HG02642 (cell line): ENCODE data around the gene RPS19BP1.

ENCODE experiments used
- ATAC-seq: cut with Tn5 transposase; IDR thresholded peaks from one replicate; pipeline ENCODE4 v1.9.1; 2021; ENCODE audit warnings: mild to moderate bottlenecking; ENCODE audit not compliant: unreplicated experiment, poor library complexity

RPS19BP1 gene

DNA sequence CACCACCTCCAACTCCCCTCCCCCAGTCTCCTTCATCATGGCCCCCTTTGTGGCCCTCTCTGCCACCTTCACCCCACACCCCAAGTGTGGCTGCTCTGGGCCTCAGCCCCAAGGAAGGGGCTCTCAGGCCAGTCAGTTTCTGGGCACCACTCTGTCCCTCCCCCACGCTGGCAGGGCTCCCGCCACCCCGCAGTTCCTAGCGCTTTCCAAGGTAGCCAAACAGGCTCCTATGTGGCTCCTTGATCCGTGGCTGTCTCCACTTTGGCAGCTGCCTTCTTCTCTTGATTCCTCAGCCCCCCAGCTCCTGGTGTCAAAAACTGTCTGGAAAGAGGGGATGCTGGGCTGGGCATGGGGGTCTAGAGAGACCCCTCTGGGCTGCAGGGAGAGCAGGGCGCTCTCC lies 27.6 kb upstream of the RPS19BP1 start:
- no peak for ATAC-seq

DNA sequence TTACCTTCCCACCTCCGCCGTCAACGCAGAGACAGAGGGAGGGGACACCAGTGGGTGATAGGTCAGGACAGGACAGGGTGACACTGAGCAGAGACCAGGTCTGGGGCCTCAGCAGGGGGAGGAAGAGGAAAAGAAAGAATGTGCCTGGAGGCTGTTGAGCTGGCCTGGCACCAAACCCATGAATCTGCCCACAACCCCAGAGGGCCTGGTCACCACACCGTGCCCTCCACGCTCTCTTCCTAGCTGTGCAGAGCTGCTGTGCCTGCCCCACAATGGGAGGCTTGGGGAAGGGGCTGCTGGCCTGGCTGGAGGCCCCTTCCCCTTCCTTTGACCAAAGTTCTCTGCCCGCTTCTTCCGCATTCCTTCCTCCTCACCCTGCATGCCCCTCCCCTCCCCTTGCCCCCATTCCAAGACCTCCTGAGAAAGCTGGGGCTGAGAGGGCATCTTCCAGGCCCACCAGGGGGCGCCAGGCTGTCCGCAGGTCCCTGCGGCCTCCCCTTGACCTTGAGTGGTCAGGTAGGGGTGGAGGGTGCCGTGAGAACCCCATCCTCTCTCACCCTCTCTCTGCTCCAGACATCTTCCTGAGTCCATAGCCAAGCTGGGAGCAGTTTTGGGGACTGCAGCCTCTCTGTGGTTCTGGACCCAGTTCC lies 27.0 kb upstream of the RPS19BP1 start:
- no peak for ATAC-seq

DNA sequence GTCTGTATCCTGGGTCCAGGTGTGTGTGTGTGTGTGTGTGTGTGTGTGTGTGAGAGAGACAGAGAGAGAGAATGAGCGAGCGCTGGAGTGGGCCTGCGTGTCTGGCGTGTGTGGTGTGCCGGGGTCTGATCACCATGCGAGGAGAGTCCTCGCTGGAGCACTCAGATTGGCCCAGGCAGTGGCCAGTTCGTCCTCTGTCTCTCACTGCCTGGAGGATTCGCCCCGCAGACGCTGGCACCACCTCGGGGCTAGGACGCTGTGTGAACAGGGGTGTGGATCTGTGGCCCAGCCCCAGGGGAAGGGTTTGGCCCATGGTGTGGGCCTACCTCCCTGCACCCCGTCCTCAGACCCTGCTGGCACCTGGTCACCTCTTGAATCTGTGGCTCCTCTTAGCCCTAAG lies 26.4 kb upstream of the RPS19BP1 start:
- no peak for ATAC-seq

DNA sequence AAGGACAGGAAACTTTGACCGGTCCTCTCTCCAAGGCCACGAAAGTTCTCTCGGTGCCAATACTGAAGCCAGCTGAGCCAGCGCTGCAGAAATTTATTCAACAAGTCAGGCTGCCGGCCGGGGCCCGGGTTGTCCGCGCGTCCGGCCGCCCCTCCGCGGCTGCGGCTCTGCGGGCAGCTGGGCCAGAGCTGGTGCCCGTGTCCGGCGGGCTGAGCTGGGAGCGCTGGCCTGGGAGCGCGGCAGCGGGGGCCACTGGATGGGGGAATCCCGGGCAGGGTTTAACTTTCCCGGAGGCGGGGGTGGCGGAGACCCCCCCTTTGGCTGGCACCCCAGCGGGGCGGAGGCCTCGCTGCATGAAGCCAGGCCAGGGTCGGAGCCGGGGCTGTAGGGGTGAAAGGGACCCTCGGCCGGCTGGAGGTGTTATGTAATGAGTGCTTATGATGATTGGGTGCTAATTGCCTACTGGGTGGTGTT lies 25.7 kb upstream of the RPS19BP1 start:
- ATAC-seq, result no peak

DNA sequence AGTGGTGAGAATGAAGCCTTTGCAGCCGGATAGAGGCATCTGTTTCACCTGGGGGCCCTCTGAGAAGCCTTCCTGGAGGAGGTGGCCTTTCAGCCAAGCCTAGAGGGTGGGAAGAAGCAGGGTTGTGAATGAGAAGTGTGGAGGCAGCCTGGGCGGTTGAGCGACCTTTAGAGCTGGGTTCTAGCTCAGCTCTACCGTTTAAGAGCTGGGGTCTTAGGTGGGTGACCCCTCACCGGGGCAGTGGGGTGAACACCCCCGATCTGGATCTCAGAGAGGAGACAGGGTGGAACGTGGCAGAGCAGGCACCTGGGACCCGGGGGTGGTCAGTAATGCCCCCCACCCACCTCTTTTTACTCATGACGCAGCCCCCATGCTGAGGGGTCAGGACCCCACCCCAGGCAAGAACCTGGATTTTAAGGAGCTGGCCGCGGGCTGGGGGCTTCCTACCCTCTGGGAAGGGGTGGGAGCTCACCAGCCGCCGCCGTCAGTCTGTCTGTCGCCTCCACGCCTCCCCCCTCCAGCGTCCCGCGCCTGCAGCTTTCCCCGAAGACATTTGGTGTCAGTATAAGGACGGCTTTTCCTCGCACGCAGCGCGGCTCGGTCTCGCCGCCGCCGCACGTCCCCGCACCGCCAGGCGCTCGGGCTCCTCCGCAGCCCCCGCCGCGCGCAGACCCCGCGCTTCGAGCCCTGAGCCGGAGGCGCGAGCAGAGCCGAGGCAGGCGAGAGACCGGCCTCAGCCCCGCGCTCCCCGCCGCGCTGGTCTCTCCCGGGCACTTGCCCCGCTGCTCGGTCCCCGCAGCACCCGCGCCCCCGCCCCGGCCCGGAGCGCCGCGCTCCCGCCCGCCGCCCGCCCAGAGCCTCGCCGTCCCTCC lies 24.7 kb upstream of the RPS19BP1 start:
- ATAC-seq, result no peak

DNA sequence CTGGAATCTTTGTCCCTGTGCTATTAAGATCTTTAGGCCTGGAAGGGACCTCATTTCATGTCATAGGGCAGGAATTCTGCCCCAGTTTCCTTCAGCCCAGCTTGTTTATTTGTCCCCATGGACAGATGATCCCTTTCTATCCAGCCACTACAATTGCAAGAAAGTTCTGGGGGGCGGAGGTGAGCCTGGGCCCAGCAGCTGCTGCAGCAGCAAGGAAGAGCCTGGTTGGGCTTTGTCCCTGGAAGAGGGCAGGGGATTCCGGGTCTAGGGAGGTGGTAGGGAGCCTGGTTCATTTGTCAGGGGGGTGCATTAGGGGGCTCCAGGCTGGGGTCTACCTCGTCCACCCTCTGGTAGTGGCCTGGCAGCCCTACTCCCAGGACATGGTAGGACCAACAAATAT lies 21.6 kb upstream of the RPS19BP1 start:
- ATAC-seq, result no peak

DNA sequence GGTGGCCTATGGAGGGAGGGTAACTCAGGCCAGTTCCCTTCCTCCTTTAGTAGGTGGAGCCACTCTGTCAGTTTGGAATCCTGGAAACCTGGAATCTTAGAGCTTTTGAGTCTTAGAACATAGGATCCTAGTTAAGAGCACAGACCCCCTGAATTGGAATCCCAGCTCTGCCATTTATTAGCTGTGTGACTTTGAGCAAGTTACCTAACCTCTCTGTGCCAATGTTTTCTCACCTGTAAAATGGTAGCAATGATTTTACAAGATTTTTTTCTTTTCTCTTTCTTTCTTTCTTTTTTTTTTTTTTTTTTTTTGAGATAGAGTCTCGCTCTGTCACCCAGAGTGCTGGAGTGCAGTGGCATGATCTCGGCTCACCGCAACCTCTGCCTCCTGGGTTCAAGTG lies 20.9 kb upstream of the RPS19BP1 start:
- no peak for ATAC-seq

DNA sequence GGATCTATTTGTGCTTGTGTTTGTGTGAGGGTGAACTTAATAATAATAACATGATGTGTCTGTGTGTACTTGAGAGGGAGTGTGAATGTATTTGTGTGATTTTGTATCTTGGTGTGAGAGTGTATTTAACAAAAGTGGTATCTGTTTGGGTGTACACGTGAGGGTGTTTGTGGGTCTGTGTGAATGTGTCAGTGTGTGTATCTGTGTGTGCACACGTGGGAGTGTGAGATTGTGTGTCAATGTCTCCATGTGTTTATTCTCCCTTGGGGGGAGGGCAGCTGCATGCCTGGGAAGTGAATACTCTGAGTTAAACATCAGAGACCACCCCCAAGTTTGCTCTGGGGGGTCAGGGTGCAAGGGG lies 15.0 kb upstream of the RPS19BP1 start:
- ATAC-seq, result no peak

DNA sequence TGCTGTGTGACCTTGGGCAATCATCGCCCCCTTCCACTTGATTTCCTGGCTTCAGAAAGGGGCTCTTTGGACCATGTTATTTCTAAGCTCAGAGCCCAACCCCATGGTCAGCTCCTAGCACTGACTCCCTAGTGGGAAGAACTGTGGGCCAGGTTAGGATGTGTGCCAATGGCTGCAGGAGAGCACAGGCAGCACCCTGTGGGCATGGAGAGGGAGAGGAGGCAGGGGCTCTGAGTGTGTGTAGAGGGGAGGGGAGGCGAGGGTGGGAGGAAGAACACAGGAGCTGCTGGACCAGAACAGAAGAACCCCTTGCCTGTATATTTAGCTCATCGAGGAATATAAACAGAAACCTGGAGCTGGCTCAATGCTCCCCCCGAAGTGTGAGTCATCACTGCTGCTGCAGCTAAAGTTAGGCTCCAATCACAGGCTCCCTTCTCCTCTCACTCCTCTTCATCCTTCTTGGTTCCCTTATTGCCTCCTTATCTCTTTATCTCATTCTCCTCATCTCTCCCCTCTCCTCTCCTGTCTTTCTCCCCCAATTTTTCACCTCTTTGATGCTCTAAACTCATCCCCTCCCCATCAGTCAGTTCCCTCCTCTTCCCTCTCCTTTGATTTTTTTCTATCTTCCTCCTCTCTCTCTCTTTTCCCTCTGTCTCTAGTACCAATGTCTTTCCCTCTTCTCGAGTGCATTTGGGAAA lies 14.5 kb upstream of the RPS19BP1 start:
- ATAC-seq, result no peak

DNA sequence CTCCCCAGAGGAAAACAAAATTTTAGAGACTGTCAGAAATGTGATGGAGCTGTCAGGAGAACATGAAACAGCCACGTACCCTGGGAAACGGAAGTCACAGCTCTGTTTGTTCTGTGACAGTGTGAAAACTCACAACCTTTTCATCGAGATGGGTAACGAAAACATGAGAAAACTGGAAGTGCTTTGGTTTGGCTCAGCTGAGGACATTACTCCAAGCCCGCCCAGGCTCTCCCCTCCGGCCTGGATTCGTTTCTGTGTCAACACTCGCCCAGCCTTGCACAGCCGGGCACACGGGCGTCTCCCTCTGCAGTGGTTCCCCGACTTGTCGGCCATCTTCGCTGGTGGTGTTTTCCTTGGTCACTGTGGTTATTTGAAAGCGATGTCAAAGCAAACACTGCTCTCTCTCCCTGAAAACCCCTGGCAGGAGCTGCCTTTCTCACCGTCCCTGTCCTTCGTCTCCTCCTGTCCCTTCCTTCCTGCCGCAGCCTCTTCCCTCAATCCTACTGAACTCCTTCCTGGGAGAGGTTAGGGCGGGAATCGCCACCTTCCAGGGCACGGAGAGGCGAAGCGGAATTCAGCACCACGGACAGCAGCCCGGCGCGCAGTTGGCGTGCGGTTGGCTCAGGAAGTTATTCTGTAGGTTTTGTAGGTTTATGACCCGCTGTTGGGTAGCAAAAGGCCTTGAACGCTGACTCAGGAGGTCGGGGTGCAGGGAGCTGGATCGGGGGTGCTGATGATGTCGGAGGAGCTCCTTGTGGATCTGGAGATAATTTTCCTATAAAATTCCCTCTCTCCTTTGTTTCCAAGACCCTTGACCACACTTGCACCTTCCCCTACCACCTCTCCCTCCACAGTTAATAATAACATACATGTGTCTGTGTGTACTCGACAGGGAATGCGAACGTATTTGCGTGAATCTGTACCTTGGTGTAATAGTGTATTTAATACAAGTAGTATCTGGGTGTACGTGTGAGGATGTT lies 13.1 kb upstream of the RPS19BP1 start:
- no peak for ATAC-seq

DNA sequence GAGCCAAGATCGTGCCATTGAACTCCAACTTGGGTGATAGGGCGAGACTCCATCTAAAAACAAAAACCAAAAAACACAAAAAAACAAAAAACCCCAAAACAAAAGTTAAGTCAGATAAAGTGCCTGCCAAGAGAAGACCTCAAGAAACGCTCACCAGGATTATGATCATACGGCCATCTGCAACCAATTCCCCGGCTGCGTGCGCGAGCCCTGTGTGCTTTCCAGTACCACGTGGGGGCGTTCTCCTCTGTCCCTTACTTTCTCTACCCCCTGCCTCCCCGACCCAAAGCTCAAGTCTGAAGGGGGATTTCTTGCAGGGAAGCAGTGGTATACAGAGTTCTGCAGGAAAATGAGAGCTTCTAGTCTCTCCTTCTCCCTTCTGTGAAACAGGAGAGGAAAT lies 10.5 kb upstream of the RPS19BP1 start:
- ATAC-seq, result no peak

DNA sequence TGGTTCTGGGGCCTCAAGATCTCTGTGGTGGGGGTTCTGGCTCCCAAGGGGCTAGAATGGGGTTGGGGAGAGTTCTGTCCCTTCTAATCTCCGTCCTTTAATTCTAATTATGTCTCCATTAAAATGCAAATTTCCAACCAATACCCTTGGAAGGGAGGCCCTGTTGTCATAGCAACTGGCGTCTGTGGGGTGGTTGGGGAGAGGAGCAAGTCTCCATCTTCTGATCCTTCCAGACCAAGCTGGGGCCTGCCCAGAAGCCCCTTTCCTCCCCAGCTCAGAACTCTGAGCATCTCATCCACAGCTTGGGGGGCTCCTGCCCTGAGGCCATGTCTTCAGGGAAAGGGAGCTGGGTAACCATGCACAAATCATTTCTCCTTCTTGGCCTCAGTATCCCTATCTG lies 5.4 kb upstream of the RPS19BP1 start:
- ATAC-seq, result no peak

DNA sequence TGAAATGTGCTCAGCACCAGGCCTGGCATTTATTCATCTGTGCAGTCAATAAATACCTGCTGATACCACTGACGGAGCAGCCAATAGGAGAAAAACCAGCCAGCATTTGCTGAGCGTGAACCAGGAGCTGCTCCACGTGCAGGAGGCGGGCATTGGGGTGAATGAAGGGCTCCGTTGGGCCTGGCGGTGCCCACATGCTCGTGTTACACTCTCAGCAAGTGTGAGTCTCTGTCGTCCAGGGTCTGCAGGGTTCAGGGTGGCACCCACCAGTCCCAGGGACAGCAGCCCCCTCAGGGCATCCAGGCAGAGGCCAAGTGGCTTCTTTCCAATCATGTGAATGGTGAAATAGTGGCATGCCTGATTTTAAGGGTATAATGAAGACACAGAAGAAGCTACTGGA lies 4.2 kb upstream of the RPS19BP1 start:
- no peak for ATAC-seq

DNA sequence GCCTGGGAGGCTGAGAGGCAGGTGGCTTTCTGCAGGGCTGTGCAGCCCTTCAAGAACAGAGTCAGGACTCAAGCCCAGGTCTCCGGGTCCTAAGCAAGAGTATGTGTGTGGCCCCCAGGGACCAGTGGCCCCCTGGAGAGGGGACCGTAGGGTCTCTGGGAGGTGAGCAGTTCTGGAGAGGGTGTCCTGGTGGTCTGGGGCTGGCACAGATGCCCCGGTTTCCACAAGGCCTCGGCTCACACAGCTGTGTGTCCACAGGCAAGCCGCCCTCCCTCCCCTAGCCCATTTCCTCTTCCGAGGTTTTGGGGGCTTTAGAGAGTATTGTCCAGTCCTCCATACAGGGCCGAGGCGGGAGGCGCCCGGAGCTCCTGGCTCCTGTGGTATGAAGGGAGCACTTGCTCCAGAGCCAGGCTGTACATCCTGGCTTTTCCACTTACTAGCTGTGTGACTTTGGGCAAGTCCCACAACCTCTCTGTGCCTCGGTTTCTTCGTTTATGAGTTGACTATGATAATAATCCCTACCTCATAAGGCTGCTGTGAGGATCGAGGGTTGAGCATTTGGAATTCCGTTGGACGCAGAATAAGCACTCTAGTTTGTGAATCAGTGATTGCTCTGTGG lies 3.4 kb upstream of the RPS19BP1 start:
- no peak for ATAC-seq

DNA sequence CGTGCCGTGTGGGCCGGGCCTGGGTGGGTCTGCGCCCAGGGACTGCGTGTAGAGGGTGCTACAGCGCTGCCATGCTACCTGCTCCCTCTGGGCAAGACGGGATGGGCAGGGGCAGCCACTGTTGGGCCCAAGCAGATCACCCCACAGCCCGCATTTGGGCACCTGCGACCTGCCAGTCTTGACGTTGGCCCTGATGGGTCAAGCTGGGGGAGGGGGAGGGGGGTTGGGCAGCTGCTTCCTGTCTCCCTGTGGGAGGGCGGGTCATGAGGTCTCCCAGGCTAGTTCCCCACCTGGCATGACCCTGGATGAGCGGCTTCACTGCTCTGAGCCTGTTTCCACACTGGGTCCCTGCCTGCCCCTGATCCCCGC lies 2.8 kb upstream of the RPS19BP1 start:
- no peak for ATAC-seq

DNA sequence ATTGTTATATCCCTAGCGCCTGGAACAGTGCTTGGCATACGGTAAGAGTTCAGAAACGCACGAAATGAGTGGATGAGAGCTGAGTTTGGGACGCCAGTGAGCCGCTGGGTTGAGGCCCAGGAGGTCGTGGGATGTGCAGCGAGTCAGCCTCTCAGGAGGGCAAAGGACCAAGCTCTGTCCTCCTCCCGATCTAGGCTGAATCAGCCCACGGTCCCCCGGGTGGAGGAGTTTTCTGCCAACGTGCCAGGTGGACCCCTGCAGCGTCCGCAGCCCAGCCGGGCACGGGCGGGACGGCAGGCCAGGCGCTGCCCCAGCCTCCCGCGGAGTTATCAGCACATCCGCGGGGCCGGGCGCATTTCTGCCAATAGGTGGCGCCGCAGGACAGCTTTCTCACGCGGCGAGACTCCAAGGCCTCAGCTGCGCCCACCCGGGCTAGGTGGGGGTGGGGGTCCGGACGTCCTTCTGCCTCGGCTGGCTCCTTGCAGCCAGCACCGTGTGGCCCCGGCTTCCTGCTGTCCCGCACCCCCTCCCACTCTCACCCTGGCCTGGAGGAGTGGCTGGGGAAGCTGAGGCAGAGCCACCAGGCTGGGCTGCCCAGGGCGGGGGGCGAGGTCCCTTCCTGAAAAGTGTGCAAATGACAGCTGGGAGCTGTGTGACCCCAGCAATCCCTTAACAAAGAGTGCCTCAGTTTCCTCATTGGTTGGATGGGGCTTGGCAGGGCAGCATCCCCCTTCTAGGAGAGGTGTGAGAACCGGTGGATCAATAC lies 2.2 kb upstream of the RPS19BP1 start:
- ATAC-seq, result no peak

DNA sequence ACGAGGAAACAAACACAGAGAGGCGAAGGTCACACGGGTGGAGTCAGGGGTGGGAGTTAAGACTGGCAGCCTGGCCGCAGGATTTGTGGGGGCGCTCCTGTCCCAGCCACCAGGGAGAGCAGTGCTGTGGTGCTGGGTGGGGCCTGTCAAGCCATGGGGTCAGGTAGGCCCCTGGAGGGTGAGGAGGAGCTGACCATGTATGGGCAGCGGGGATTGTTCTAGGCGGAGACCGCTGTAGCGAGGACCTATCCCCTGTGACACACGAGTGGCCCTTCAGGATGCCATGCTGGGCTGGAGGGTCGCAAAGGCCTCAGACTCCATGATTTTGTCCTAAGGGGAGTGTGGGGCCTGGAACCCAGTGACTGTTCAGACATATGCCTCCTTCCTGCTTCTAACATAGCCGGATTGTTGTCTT lies 1.6 kb upstream of the RPS19BP1 start:
- no peak for ATAC-seq

DNA sequence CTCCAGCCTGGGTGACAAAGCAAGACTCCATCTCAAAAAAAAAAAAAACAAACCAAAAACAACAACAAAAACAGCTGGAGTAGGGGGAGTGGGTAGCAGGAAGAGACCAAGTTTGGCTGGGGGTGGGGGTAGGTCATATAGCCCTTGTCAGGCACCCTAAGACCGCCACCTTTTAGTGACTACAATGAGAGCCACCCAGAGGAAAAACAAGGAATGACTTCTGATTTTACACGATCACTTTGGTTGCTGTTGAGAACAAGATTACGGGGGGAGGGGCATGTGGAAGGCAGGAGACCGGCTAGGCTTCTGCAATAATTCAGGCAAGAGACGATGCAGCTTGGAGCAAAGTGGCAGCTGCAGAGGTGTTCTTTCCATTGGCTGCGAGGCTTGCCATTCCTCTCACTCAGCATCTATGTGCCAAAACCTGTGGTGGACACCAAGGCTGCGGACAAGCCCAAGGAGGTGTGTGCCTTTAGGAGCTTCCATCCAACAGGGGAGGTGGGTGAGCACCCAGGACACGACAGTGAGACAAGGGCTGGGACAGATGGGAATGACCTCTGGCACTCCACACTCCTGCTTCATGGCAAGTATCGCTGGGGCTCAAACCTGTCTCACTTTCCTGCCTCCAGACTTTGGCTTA lies 1.7 kb downstream of the RPS19BP1 start:
- ATAC-seq, result no peak

DNA sequence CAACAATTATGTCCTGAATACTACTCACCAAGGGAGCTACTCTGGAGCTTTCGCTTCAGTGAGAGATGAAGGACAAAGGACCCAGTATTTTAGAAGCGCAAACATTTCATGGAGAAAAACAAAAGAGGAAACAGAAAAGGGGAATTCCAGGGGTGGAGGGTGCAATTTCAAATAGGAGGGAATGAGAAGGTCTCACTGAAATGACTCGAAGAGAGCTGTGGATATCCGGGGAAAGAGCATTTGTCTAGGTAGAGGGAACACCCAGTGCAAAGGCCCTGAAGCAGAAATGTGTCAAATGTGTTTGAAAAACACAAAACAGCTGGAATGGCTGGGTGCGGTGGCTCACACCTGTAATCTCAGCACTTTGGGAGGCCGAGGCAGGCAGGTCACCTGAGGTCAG lies 2.4 kb downstream of the RPS19BP1 start:
- no peak for ATAC-seq
